ENCODE data around the gene EPS8. TPM values are rescaled to one million over a fixed set of nuclear protein-coding genes. Genes with fewer than 3 reads are reported as not detected.

EPS8 gene
- total and polyA plus RNA-seq, 7 donors, result 47.7 to 132 (median 108) TPM

- Histone ChIP-seq H3K9me3 (no peaks in the 10 kb centered on the region), H3K27ac (peak overlapping the region in 1 of 4 donors; percentile 4), H3K36me3 (peaks cover 0 to 10% (median 4%) of the 10 kb centered on the region in 4 donors), H3K4me1 (peaks cover 0 to 41% (median 27%) of the 10 kb centered on the region in 4 donors), H3K27me3 (no peaks in the 10 kb centered on the region), H3K4me3 (no peak overlapping the region)
- DNase-seq, result no peak
- intact Hi-C loops (cut with DNase I), result no loop called here
- TF ChIP-seq EP300 (IDR thresholded peaks at IDR 0.05) (no peak), POLR2AphosphoS5 (IDR thresholded peaks at IDR 0.05) (no peak), POLR2A (IDR thresholded peaks at IDR 0.05) (no peak)
- TF ChIP-seq, protein P1, sequence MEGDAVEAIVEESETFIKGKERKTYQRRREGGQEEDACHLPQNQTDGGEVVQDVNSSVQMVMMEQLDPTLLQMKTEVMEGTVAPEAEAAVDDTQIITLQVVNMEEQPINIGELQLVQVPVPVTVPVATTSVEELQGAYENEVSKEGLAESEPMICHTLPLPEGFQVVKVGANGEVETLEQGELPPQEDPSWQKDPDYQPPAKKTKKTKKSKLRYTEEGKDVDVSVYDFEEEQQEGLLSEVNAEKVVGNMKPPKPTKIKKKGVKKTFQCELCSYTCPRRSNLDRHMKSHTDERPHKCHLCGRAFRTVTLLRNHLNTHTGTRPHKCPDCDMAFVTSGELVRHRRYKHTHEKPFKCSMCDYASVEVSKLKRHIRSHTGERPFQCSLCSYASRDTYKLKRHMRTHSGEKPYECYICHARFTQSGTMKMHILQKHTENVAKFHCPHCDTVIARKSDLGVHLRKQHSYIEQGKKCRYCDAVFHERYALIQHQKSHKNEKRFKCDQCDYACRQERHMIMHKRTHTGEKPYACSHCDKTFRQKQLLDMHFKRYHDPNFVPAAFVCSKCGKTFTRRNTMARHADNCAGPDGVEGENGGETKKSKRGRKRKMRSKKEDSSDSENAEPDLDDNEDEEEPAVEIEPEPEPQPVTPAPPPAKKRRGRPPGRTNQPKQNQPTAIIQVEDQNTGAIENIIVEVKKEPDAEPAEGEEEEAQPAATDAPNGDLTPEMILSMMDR (IDR thresholded peaks at IDR 0.05), result no peak
- WGBS, 2 donors, result 88 to 90% methylated on average over 1 of the region's 1 CpG
These were observed 156.0 kb downstream of the EPS8 start for GRCh38 chr12:15633201-15633600.

- DNase-seq, result no peak
- peaks cover 0 to 44% (median 30%) of the 10 kb centered on the region in 4 donors for H3K4me1 ChIP-seq
- no peak for TF ChIP-seq POLR2AphosphoS5 (IDR thresholded peaks at IDR 0.05)
- TF ChIP-seq EP300 (IDR thresholded peaks at IDR 0.05), result no peak
- TF ChIP-seq, protein P1 (IDR thresholded peaks at IDR 0.05), result no peak
- no peak for TF ChIP-seq POLR2A (IDR thresholded peaks at IDR 0.05)
- H3K4me3 ChIP-seq, result no peak overlapping the region
- 94 to 97% methylated on average over 4 of the region's 4 CpGs for WGBS, 2 donors
- peak overlapping the region in 1 of 4 donors; percentile 4 for H3K27ac ChIP-seq
- intact Hi-C loops (cut with DNase I), result no loop called here
- H3K9me3 ChIP-seq, result no peaks in the 10 kb centered on the region
- peaks cover 0 to 10% (median 4%) of the 10 kb centered on the region in 4 donors for H3K36me3 ChIP-seq
- no peaks in the 10 kb centered on the region for H3K27me3 ChIP-seq
These were observed 156.5 kb downstream of the EPS8 start for GRCh38 chr12:15632708-15633107.

DNA sequence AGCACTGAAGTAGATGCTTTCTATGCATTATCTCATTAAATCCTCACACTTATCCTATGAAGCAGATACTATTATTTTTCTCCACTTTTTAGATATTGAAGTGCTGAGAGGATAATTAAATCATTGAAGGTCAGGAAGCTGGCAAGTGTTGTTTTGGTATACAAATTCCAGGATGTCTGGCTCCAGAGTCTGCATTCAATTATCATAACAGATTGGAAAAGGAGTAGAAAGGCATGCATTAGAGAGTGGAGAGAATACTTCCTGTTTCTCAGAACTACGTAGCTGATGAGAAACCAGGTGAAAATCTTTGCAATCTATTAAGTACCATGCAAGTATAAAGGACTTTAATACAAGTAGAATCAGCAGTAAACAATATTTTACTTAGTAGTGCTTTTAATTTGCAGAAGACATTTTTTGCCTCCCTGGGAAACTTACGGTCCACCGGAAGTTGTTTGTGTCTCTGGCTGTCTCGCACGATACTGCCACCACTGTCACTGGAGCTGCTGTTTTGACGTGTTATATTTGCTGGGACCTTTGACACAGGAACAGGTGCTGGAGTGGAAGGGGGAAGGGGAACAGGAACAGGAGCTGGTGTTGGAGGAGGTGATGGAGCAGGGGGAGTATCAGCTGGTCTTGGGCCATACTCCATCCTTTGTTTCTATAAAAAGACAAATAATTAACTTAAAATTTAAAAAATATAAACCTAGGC, 158.0 kb downstream of the EPS8 start:
- no peaks in the 10 kb centered on the region for H3K9me3 ChIP-seq
- intact Hi-C loops (cut with DNase I), result no loop called here
- H3K27me3 ChIP-seq, result no peaks in the 10 kb centered on the region
- H3K4me1 ChIP-seq, result peaks cover 0 to 44% (median 33%) of the 10 kb centered on the region in 4 donors
- WGBS, 2 donors, result 58 to 79% methylated on average over 6 of the region's 6 CpGs
- no peak for DNase-seq
- H3K4me3 ChIP-seq, result no peak overlapping the region
- no peak for TF ChIP-seq EP300 (IDR thresholded peaks at IDR 0.05)
- TF ChIP-seq, protein P1 (IDR thresholded peaks at IDR 0.05), result no peak
- no peak for TF ChIP-seq POLR2A (IDR thresholded peaks at IDR 0.05)
- no peak for TF ChIP-seq POLR2AphosphoS5 (IDR thresholded peaks at IDR 0.05)
- peak overlapping the region; percentile 73 to 88 (median 82) for H3K27ac ChIP-seq
- H3K36me3 ChIP-seq, result peaks cover 0 to 10% (median 4%) of the 10 kb centered on the region in 4 donors

DNA sequence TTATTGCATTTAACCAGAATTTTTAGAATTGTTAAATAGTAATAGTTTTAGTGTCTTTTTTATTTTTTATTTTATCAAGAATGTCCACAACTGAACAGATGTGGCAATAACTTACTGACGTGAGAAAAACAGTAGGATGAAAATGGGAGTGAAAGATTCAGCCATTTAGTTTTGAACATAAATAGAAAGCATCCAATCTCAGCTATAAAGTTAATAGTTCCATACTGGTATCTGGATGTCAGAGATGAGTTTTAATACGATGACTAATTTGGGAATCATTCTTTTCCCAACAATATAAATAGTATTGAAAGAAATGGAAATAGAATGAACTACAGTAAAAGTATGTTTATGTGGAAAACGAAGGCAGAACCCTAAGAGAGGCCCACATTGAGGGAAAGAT, 159.4 kb downstream of the EPS8 start:
- TF ChIP-seq POLR2A (IDR thresholded peaks at IDR 0.05), result no peak
- TF ChIP-seq, protein P1 (IDR thresholded peaks at IDR 0.05), result no peak
- no peak for TF ChIP-seq EP300 (IDR thresholded peaks at IDR 0.05)
- no peak for TF ChIP-seq POLR2AphosphoS5 (IDR thresholded peaks at IDR 0.05)
- Histone ChIP-seq H3K27ac (peak overlapping the region; percentile 73 to 88 (median 82)), H3K27me3 (no peaks in the 10 kb centered on the region), H3K9me3 (no peaks in the 10 kb centered on the region), H3K4me3 (no peak overlapping the region), H3K36me3 (peaks cover 0 to 10% (median 4%) of the 10 kb centered on the region in 4 donors), H3K4me1 (peaks cover 0 to 44% (median 33%) of the 10 kb centered on the region in 4 donors)
- no peak for DNase-seq
- intact Hi-C loops (cut with DNase I), result no loop called here
- WGBS, 2 donors, result 49 to 68% methylated on average over 3 of the region's 3 CpGs

All from sigmoid colon (tissue), 7 donors.